ENCODE data around the gene LHX6. TPM values are rescaled to one million over a fixed set of nuclear protein-coding genes. Genes with fewer than 3 reads are reported as not detected.

Gene LHX6
- total and polyA plus RNA-seq, 9 of the 15 experiments (the other 6 are each of a cell fraction or from before 2014, with no cell fraction given) = 2.8 to 16.3 (median 7.9) TPM

GRCh38 chr9:122229485-122229837 is 704 bp upstream of the LHX6 start:
- WGBS (ENCODE audit: insufficient coverage, low coverage, missing lambda C conversion rate) = 20% methylated on average over 4 of the region's 4 CpGs
- Histone ChIP-seq H3K4me3 (no peak overlapping the region), H3K9me3 (replicated peaks; ENCODE audit: control insufficient read depth, insufficient read depth, low read depth, low read length) (no peaks in the 10 kb centered on the region), H2AFZ (ENCODE audit: low read depth, low read length) (peak overlapping the region; percentile 83; the same call in 1 of the 2 replicates), H3K36me3 (ENCODE audit: control insufficient read depth, insufficient read depth, low read length) (no peaks in the 10 kb centered on the region), H3K79me2 (ENCODE audit: control insufficient read depth, insufficient read depth, low read length) (no peaks in the 10 kb centered on the region), H3K27ac (ENCODE audit: extremely low read depth, low read depth, low read length) (no peak overlapping the region; the same call in 2 of the 3 replicates), H3K9me1 (ENCODE audit: control insufficient read depth, insufficient read depth, low read length) (peaks cover 5% of the 10 kb centered on the region), H3K9ac (ENCODE audit: insufficient read depth in 1 of 2, low read depth in 2 of 2, low read length in 2 of 2) (no peak overlapping the region), H3K4me1 (replicated peaks in 1 of 2; ENCODE audit: control insufficient read depth in 2 of 2, insufficient read depth in 2 of 2, low read length in 2 of 2) (peaks cover 15 to 32% of the 10 kb centered on the region in 2 experiments; a peak in 4 of 5 replicates), H3K27me3 (ENCODE audit: control insufficient read depth in 2 of 2, insufficient read depth in 2 of 2, low read length in 2 of 2) (peaks cover 27 to 30% of the 10 kb centered on the region in 2 experiments), H4K20me1 (replicated peaks; ENCODE audit: control insufficient read depth, insufficient read depth, low read length) (0 out of 2 replicates have a peak, but pooled peaks cover 6% of the 10 kb centered on the region), H3K4me2 (ENCODE audit: insufficient read depth, low read length) (no peak overlapping the region)
- ATAC-seq = 0 out of 3 replicates have a peak, but pooled peaks have one; percentile 5
- ChIA-PET CTCF (ENCODE audit: low intra/inter-chr PET ratio) (no interaction called here), POLR2A (interaction anchor here (0.6 to 1.0 kb wide), 2 partner anchors 16 to 36 kb away, joined by 3 to 4 read pairs; no protein-coding TSS in a partner anchor)
- 0 out of 2 replicates have a peak, but pooled peaks have one; percentile 3 for TF ChIP-seq EZH2 (IDR thresholded peaks at IDR 0.05; ENCODE audit: borderline replicate concordance, low read depth, low read length)
- TF ChIP-seq KLF1 (tag; IDR thresholded peaks at IDR 0.05) = no peak
- no peak for TF ChIP-seq PRDM10 (IDR thresholded peaks at IDR 0.05; ENCODE audit: partially characterized antibody)
- no peak for TF ChIP-seq TEAD4 (IDR thresholded peaks at IDR 0.05; ENCODE audit: low read length)
- no peak for TF ChIP-seq TEAD4 (CRISPR knock-in tag; IDR thresholded peaks at IDR 0.05; ENCODE audit: borderline replicate concordance)
- TF ChIP-seq FOS (IDR thresholded peaks at IDR 0.05; ENCODE audit: extremely low read depth, insufficient read length) = no peak
- in situ Hi-C loops (cut with MboI) = loop anchor here (10.0 kb wide), 1 partner anchor 1965 kb away; no protein-coding TSS in a partner anchor
- BruUV-seq (replicated peaks) = no TSS peak
- FAIRE-seq = no peak
- intact Hi-C loops (cut with micrococcal nuclease) = no loop called here
- no peak for DNase-seq (ENCODE audit: extremely low read depth in 1 of 4, low spot score in 3 of 4)

Measured in K562 (cell line).